ENCODE data around the gene EPHA10.
"Not testable (repeated sequence)": the region's sequence is repeated elsewhere in the genome, so short reads cannot be mapped to it uniquely, and the experiment has no call there.

EPHA10 gene

DNA sequence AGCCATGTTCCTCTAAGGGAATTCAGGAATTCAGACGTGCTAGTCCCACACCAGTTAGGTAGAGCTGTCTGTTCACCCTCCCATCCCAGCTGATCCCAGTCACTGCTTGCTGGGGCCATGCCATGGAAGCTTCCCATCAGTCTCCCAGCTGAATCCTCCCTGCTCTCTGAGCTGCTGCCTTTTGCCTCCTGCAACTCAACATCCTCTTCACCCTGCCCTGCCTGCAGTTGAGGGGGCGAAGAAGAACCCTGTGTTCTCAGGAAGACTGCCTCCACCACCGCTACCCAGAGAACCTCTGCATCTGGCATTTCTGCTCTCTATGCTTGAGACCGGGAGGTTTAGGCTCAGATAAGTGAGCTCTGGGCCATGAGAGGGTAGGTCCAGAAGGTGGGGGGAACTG lies 56.4 kb downstream of the EPHA10 start:
- no peak for DNase-seq

DNA sequence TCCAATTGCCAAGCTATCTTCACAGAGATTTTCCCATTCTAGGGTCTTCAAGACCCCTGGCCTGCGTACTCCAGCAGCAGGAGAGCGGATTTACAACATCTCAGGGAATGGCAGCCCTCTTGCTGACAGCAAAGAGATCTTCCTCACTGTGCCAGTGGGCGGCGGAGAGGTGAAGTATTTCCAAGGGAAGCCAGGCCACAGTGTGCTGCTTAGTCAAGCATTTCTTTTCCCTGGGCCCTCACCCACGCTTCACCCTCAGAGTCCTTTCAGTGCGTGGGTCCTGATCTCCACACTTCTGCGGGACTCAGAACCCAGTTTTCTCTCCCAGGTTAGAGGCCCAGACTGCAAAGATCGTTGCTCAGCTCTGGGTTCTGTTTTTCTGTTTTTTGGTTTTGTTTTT lies 59.5 kb downstream of the EPHA10 start:
- no peak for DNase-seq

DNA sequence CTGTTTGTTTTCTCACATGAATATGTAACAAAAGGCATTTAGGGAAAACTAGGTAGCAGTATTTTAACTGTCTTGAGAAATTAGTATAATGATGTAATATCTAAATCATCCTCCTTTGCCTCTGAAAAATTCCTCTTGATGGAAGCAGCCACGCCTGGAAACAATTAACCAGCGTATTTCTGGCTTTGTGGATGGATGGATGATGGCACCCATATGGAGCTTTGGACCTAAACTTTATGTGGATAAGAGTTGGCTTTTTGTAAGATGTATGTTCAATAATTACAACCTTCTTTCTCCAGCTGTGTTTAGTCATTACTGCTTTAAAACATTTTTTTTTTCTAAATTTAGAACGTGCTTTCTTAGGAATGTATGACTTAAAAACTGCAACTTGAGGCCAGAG lies 60.0 kb downstream of the EPHA10 start:
- DNase-seq = no peak

DNA sequence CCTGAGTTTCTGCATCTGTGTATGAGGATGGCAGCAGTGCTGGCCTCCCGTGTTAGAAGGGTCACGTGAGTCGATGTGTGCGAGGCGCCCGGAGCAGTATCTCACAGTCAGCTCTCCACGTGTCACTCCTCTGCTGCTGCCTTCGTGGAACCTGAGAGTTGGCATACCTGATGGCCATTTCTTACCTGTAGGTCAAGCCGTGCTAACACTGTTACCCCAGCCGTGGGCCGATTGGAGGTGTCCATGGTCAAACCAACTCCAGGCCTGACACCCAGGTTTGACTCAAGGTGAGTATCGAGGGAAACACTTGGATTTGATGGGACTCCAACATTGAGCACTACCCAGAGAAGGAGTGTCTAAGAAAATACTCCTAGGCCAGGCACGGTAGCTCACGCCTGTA lies 61.9 kb downstream of the EPHA10 start:
- DNase-seq = no peak

DNA sequence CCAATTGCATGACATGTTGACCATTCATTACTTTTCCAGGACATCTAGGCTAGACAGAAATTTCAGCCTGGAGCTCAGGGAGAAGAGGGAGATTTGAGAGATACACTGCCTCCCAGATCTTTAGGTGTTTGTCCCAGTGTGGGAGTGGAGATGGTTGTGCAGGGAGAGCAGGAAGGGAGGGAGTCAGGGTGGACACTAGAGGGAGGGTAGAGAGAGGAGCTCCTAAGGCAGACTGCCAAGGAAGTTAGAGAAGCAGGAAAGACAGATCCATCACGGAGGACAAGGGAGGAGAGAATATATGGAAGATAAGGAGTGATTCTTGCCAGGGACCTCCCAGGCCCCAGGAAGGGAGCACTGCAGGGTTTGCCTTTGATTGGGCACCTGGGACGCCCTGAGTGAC lies 63.9 kb downstream of the EPHA10 start:
- DNase-seq = no peak

DNA sequence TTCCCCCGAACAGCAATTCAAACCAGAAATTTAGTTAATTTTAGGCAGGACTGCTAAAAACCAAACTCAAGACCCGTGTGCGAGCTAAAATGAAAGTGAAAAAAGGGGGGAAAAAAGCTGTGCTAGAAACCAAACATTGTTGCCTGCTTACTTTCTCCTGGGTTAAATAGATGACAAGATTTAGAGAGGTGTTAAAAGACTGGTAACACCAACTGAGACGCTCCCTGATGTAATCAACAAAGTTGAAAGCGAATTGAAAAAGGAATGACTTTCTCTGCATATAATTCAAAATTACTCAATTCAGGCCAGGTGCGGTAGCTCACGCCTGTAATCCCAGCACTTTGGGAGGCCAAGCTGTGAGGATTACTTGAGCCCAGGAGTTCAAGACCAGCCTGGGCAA lies 65.8 kb downstream of the EPHA10 start:
- DNase-seq = no peak

DNA sequence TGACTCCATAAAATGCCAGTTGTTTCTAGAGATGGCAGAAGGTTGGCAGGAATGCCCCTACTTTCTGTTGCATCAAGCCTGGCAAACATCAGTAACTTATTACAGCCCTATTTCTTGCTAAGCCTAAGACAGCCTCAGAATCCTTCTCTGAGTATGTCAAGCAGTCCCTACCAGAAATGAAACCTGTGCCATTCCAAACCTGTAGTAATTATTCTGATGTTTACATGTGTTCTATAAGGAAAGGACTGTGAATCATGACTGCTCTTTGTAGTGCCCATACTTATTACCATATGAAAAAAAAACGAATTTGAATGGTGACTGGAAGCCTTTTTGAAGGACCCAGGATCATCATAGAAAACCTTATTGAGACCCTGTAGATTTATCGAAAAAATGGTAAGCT lies 67.2 kb downstream of the EPHA10 start:
- DNase-seq = no peak

DNA sequence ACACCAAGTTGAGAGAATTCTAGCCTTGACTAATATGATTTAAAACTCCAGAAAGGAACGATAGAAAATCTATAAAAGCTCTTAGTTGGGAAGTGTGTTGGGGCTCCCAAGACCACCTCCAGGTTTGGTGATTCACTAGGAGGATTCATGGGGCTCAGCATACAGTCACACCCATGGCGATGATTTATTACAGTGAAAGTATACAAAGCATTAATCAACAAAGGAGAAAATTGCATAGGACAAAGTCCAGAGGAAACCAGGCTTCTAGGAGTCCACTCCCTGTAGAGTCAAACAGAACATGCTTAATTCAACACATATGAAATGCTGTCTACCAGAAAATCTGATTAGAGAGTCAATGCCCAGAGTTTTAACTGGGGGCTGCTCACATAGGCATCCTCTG lies 67.8 kb downstream of the EPHA10 start:
- DNase-seq = no peak

DNA sequence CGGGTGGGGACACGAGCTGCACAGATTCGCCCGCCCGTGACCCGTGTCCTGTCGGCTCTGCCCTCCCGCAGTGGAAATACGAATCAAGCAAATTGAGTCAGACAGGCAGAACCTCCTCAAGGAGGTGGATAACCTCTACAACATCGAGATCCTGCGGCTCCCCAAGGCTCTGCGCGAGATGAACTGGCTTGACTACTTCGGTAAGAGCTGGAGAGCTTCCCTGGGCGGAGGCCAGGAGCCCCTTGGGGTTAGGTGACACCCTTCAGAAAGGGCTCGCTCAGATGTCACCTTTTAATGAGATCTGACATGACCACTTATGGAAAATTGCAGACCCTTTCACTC lies 72.1 kb downstream of the EPHA10 start:
- DNase-seq = no peak

DNA sequence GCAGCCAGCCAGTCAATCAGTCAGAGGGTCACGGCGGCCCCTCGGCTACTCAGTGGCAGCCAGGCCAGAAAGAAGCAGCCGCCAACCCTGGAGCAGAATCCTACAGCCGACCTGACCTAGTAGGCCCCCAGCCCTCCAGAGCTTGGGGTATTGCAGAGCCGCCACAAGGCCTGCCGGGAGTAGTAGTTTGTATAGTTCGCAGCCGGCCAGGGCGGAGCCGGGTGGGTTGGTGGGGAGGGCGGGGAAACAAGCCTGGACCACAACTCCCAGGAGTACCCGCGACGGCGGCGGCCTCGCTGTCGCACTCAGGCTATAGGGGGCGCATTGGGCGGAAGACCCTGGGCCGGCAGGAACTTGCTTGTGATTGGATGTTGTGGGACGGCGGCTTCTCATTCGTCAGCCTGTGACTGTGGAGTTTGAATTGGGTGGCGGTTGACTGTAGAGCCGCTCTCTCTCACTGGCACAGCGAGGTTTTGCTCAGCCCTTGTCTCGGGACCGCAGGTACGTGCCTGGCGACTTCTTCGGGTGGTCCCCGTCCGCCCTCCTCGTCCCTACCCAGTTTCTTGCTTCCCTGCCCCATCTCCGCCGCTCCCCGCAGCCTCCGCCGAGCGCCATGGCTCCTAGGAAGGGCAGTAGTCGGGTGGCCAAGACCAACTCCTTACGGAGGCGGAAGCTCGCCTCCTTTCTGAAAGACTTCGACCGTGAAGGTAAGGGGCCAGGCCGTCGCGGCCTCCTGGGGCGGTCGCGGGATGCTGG lies 72.7 kb downstream of the EPHA10 start, which contains the start of gene CDCA8:
Gene CDCA8 (plus strand): TSS at position 439 of the 756 bp plus-strand sequence. CDS start 175 bp downstream, at position 614.
- peak; percentile 100 for DNase-seq

DNA sequence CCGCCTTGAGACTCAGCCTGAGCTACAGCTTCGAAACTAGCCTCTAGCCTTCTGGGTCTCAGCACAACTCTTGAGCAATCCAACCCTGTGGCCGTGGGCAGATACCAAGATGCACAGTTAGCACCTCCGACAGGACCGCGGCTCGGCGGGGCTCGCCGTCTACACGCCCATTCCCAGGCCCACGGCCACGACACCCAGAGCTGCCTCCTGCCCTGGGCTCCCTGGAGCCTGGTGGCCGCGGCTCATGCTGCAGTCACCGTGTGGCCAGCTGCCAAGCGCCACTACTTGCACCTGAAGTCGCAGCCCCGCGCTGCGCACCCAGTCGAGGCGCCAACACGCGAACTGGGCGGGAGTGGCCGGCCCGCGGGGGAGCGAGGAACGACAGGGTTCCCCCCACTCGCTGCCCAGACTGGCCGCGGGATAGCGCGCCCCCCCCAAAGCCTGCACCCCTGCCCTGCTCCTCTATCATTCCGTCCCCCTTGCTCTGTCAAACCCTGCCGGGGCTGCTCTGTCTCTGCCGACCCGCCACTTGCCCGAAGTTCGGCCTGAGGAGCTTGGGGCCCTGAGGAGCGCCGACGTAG lies 73.3 kb downstream of the EPHA10 start:
- peak; percentile 67 for DNase-seq

DNA sequence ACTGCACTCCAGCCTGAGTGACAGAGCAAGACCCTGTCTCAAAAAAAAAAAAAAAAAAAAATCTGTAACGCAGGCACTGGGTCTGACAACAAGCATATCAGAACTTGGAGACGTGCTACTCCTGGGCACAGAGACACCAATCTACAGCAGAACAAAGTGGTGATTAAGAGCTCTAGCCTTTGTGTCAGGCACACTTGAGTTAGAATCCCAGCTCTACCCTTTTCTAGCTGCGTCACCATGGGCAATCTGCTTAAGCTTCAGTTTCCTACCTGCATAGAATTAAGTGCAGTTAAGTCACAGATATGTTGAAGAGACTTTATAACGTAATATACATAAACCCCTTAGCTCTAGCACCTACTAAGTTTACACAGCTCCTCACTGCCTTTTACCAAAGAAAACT lies 76.0 kb downstream of the EPHA10 start:
- no peak for DNase-seq

DNA sequence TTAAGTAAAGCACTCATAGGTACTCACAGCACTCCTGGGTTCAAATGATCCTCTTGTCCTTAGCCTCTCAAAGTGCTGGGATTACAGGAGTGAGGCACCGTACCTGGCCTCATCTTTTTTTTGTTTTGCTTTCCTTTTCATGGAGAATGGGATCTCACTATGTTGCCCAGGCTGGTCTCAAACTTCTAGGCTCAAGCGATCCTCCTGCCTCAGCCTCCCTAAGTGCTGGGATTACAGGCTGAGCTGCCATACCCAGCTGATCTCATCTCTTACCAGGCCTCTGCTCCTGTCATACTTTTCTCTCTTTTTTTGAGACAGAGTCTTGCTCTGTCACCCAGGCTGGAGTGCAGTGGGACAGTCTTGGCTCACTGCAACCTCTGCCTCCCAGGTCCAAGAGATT lies 77.2 kb downstream of the EPHA10 start:
- not testable (repeated sequence) for DNase-seq

DNA sequence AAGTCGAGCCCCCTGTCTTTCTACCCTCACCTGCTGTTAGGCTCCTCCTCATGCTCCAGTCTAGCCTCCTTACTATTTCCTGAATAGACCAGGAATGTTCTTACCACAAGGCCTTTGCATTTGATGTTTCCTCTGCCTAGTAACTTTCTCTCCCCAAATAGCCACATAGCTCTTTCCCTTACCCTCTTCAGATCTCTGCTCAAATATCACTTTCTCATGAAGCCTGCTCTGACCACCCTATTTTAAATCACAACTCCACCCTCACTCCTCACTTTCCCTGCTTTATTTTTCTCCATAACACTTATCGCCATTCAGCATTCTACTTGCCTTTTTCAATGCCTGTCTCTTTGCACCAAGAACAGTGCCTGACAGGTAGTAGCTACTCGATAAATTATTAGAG lies 79.2 kb downstream of the EPHA10 start:
- no peak for DNase-seq

DNA sequence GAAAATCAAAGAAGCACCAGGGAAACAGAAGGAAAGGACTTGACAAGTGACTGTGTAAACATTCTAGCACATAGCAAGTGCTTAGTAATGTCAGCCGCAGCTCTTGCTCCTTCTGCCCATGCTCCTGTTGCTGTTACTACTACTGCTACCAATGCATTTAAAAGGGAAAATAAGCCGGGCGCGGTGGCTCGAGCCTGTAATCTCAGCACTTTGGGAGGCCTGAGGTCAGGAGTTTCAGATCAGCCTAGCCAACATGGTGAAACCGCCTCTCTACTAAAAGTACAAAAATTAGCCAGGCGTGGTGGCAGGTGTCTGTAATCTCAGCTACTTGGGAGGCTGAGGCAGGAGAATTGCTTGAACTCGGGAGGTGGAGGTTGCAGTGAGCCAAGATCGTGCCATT lies 80.7 kb downstream of the EPHA10 start:
- DNase-seq = not testable (repeated sequence)

DNA sequence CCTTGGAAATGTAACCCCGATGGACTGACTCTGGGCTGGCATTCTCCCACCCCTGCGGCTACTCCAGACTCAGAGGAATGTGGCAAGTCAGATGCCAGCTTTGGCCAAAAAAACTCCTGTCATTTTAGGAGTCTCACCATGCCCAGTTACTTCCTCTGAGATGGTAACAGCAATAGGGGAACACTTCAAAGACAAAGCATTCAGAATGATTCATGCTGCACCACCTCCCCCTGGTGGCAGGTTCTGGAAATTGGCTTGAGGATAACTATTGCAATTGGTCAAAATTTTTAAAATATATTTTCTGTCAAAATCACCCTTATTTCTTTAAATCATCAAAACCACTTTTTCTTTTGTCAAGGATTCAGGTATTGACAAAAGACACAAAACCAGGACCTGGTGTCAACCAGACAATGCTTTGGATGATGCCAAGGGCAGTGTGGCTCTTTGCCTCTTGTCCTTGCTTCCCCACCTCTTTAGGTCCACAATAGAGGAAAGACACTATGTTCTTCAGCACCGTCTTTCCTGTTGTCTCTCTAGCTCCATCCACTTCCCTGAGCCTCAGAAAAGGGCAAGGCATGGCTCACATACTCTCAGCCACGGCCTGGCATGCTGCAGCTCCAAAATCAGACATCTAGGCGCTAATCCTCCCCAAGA lies 82.5 kb downstream of the EPHA10 start:
- DNase-seq = peak; percentile 75

DNA sequence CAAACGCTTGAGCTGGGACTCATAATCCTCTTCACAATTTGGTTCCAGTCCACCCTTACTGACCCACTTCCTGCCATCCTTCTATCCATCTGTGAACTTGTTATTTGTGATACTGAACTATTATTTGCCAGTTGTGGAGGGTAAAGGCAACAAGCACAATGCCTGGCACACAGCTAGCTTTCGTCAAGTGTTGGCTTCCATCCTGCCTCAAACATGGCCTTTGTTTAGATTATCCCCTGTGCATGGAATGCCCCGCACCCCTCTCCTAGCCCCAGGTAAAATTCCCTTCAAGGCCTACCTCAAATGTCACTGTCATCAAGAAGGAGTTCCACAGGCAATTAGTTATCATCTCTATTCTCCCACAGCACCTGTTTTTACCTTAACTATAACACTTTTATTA lies 84.0 kb downstream of the EPHA10 start:
- DNase-seq = no peak

DNA sequence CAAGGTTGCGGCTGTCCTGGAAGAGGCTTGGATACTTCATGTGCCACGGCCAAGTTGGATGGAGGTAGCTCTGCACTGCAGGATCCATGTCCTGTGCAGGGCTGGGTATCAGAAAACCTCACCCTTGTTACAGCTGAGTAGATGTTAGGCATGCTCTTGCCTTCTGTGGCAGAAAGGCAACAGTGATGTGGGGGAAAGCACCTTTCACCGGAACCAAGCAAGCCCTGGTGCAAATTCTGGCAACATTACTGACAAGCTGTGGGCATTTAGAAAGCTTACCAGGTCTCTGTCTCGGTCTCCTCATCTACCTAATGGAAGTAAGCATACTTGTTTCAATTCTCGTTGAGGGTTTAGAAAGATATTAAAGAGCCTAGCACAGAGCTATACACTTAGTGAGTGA lies 87.1 kb downstream of the EPHA10 start:
- no peak for DNase-seq

DNA sequence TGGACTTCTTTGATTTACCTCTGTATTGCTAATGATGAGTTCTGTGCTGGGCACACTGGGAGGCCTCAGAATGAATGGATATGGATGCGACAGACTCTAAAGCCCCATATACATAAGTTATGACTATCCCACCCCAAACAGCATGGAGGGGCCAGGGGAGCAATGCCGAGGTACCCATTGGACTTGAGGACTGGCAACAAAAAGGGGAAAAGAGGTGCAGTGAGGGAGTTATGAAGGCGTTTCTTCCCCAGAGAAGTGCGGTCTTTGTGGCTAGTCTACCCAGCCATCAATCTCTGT lies 87.8 kb downstream of the EPHA10 start:
- no peak for DNase-seq

DNA sequence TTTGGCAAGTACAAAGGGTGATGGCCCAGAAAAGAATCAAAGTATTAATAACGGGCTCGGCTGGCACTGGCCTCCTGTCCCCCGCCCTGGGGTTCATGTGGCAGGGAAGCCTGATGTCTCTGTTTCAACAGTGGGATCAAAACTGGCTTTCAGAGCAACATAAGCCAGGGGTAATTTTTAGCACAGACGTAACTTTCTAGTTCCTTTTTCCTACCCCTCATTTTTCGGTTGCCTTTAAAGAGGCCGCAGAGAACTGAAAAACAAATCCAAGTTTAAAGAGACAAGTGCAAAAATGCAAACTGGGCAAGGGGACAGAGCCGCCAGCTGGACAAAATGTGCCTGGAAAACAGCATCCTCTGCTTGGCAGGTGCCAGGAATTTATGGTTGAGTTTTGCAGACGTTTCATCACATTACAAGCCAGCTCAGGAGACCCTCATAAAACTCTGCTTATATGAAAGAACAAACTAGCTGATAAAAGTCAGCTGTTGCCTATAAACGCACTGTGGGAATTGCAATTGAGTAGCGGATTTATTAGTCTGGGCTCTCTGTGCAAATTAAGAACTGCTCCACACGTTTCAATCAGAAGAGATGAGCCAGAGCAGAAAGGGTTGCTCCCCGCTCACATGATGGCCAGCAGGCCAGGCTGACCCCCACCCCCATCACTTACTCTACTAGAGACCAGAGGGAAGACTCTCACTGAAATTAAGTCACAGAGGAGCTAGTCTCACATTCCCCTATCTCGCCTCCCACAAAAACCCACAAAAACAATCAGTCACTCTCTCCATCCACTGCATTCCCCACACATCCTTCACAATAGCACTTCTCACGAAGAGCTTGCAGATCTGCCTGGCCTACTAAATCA lies 88.4 kb downstream of the EPHA10 start:
- DNase-seq = no peak

DNA sequence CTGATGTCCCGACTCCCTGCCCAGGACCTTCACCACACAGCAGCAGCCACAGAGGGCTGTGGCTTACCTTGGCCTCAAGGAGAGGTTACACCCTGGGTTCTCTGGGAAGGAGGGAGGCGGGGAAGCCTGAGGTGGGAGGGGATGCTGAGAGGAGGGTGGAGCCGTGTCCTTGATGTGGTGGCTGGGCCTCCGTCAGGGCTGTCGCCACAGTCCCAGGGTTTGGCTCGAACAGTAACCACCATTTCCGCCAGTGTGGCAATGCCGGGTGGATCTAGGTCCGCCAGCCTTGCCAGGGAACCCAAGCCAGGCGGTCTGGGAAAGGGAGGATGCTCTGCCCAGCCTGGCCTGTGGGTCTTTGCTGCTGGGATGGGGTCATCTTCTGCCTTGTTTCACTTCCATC lies 91.0 kb downstream of the EPHA10 start:
- DNase-seq = no peak

DNA sequence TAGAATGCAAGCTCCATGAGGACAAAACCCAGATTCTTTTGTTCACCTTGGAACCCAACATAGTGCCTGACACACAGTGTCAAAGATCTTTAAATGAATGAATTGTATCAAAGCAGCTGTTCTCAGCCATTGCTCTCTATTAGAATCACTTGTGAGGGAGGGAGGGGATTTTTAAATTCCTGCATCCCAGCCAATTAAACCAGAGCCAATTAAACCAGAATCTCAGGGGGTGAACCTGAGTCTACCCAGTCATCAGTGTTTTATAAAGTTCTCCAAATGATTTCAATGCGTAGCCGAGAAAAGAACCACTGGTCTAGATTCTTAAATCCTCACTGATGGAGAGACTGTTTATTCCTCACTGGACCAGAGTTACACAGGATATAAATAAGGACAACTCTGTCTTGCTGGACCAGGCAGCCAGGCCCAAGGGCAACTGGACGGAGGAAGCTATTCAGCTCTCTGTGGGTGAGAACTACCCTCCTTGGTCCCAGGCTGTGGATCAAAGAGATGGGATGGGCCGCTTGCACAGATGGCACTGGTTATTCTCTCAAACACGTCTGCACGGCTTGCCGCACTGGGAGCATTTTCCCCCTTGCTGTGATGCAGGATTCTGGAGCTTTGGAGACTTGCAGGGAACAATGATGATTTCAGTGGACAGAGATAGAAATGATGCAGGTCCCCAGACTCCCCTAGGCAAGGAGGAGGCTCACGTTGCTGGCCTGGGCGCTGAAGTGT lies 92.6 kb downstream of the EPHA10 start:
- no peak for DNase-seq

DNA sequence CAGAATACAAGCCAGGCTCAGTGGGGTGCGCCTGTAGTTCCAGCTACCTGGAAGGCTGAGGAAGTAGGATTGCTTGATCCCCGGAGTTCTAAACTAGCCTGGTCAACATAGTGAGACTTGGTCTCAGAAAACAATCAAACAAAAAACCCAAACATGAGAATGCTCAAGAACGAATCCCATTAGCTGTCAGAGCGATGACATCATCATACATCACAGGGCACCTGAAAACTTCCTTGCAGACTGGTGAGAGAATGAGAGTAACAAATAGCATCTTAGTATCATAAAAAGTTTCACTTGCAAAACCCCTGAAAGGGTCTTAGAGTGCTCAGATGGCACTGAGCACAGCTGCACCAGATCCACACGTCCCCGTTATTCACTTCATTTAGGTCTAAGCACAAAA lies 93.7 kb downstream of the EPHA10 start:
- no peak for DNase-seq

Data from islet precursor cell (in vitro differentiated cells).